Measurements from ENCODE around the gene ZNF280D. TPM values are rescaled to one million over a fixed set of nuclear protein-coding genes. Genes with fewer than 3 reads are reported as not detected.

The ZNF280D gene
- total and polyA plus RNA-seq, 2 of the 13 experiments (the other 11 are each of a cell fraction or from before 2014, with no cell fraction given), result 7.1 to 11.9 TPM

DNA sequence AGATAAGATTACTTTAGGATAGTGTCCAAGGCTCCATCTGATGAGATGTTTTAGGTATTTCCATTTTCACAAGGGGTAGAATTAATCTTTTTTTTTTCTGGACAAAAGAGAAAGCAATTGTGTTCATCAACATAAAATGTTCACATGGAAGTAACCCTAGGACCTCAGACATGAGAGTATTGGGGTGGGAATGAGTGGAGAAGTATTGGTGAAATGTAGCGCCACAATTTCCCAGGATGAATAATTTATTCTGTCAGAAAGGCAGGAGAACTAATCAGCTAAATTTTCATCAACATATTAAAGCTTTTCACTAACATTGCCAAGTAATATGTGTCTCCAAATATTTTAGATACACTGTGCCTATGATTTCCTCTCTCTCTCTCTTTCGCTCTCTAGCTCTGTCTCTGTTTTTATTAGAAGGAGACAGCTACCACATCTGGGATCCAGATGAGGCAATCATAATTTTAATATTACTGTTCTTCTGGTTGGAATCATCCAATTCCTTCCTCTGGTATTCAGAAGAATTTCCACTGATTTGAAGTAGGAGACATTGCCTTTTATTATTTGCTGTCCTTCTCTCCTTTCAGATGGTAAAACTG, 21.6 kb upstream of the ZNF280D start:
- ATAC-seq (no peak), FAIRE-seq (no peak), DNase-seq (ENCODE audit: low spot score) (no peak)
- POLR2A ChIA-PET, result no interaction called here
- CTCF ChIA-PET (ENCODE audit: low intra/inter-chr PET ratio, low total read pairs), result no interaction called here
- Histone ChIP-seq H3K4me3 (replicated peaks in 1 of 3; ENCODE audit: insufficient read depth in 1 of 3, low read depth in 2 of 3, low read length in 3 of 3) (no peak overlapping the region), H3K27ac (ENCODE audit: extremely low read length, insufficient read depth, low read length) (no peak overlapping the region), H3K79me2 (ENCODE audit: insufficient read depth, low read length) (no peaks in the 10 kb centered on the region), H3K9me3 (ENCODE audit: low read length) (no peaks in the 10 kb centered on the region), H3K36me3 (replicated peaks in 1 of 2; ENCODE audit: control insufficient read depth in 1 of 2, insufficient read depth in 2 of 2, low read length in 2 of 2) (no peaks in the 10 kb centered on the region), H3K27me3 (ENCODE audit: control insufficient read depth in 1 of 2, insufficient read depth in 2 of 2, low read length in 2 of 2) (no peaks in the 10 kb centered on the region), H3K4me2 (ENCODE audit: low read depth, low read length) (no peak overlapping the region), H2AFZ (ENCODE audit: low read length) (no peak overlapping the region), H4K20me1 (ENCODE audit: insufficient read depth, low read length) (no peaks in the 10 kb centered on the region), H3K9ac (ENCODE audit: insufficient read depth, low read depth, low read length) (no peak overlapping the region), H3K4me1 (ENCODE audit: insufficient read depth, low read length) (no peaks in the 10 kb centered on the region)
- in situ Hi-C loops (cut with HindIII; ENCODE audit: extremely low pct_ligation_motif_present, low pct_unique_long_range_greater_than_20kb) (no loop called here), intact Hi-C loops (cut with micrococcal nuclease; ENCODE audit: unreplicated experiment) (no loop called here)
- 63% methylated on average over 2 of the region's 2 CpGs for WGBS (ENCODE audit: low lambda C conversion rate)
- BruUV-seq (replicated peaks), result no TSS peak
- TF ChIP-seq MTA1 (CRISPR knock-in tag; IDR thresholded peaks at IDR 0.05; ENCODE audit: borderline replicate concordance) (no peak), TRIM22 (IDR thresholded peaks at IDR 0.05) (no peak), NFYC (CRISPR knock-in tag; IDR thresholded peaks at IDR 0.05) (no peak), PATZ1 (CRISPR knock-in tag; IDR thresholded peaks at IDR 0.05) (no peak), ZSCAN30 (CRISPR knock-in tag; IDR thresholded peaks at IDR 0.05) (no peak), ASH2L (IDR thresholded peaks at IDR 0.05; ENCODE audit: insufficient read length, low read depth, low read length) (no peak), SYNCRIP (IDR thresholded peaks at IDR 0.05; ENCODE audit: insufficient read depth, low read depth, low read length) (no peak), SP140L (CRISPR knock-in tag; IDR thresholded peaks at IDR 0.05; ENCODE audit: borderline replicate concordance) (no peak), ARNTL (CRISPR knock-in tag; IDR thresholded peaks at IDR 0.05) (no peak), HMG20B (CRISPR knock-in tag; conservative IDR thresholded peaks at IDR 0.05) (no peak), ZSCAN31 (CRISPR knock-in tag; IDR thresholded peaks at IDR 0.05; ENCODE audit: low read depth) (no peak), SATB2 (CRISPR knock-in tag; IDR thresholded peaks at IDR 0.05) (no peak), ARID5B (CRISPR knock-in tag; IDR thresholded peaks at IDR 0.05) (no peak), NPAS2 (CRISPR knock-in tag; IDR thresholded peaks at IDR 0.05; ENCODE audit: borderline replicate concordance) (no peak), ZNF782 (CRISPR knock-in tag; IDR thresholded peaks at IDR 0.05; ENCODE audit: borderline replicate concordance) (no peak), SMC3 (IDR thresholded peaks at IDR 0.05; ENCODE audit: low read length) (no peak), ZSCAN9 (CRISPR knock-in tag; IDR thresholded peaks at IDR 0.05; ENCODE audit: borderline replicate concordance) (no peak)
- TF ChIP-seq, protein P1, sequence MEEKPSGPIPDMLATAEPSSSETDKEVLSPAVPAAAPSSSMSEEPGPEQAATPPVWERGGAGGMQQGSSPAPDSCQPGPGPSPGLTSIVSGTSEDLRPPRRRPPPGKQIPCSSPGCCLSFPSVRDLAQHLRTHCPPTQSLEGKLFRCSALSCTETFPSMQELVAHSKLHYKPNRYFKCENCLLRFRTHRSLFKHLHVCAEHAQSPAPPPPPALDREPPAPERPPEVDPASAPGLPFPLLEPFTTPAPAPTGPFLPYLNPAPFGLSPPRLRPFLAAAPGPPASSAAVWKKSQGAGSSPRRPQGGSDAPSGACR (CRISPR knock-in tag; IDR thresholded peaks at IDR 0.05), result no peak
